Naive thymus-derived CD4-positive, alpha-beta T cell (primary cell): Measurements from ENCODE around the gene PRMT9. TPM values are rescaled to one million over a fixed set of nuclear protein-coding genes. Genes with fewer than 3 reads are reported as not detected.

Source experiments
- ATAC-seq: fragments of 150-1000 bp; cut with Tn5 transposase; 2 replicates; pipeline ENCODE4 v1.10.0; 2021; ENCODE audit warnings: mild to moderate bottlenecking, moderate library complexity
- CTCF ChIA-PET: fragments of 350-600 bp; sonication (Branson Sonifier 250); formaldehyde crosslinking; loops from one replicate; lab custom pipeline; 2021; ENCODE audit warnings: antibody characterized with exemption; lab: Charles Lee
- POLR2A ChIA-PET: fragments of 350-600 bp; sonication (Branson Sonifier 250); formaldehyde crosslinking; loops from one replicate; lab custom pipeline; 2021; ENCODE audit warnings: antibody characterized with exemption, inconsistent platforms; lab: Charles Lee
- DNase-seq, 9 donors: peaks; one replicate each; pipeline versions ENCODE4 v3.0.0 to v3.0.0-alpha.2; 2020 to 2022; ENCODE audit warnings: mixed read lengths in 1 of 9
- H3K27ac ChIP-seq: one replicate; pipeline ENCODE4 v1.7.0; 2013; ENCODE audit warnings: mild to moderate bottlenecking, low read depth, low read length, moderate library complexity
- H3K27me3 ChIP-seq, 2 donors: one replicate each; pipeline ENCODE4 v1.7.0; 2013; ENCODE audit warnings: low read length in 2 of 2, mild to moderate bottlenecking in 2 of 2, moderate library complexity in 2 of 2; ENCODE audit not compliant: control insufficient read depth in 2 of 2, insufficient read depth in 2 of 2
- H3K36me3 ChIP-seq, 3 experiments: 1 replicate in 2 of 3; 2 replicates in 1 of 3; pipeline ENCODE4 v1.7.0; 2013; ENCODE audit warnings: low read length in 3 of 3, mild to moderate bottlenecking in 3 of 3, moderate library complexity in 1 of 3; ENCODE audit not compliant: insufficient read depth in 3 of 3, control insufficient read depth in 2 of 3
- H3K4me1 ChIP-seq, 2 donors: one replicate each; pipeline ENCODE4 v1.7.0; 2013; ENCODE audit warnings: low read length in 2 of 2, mild to moderate bottlenecking in 2 of 2, moderate library complexity in 1 of 2; ENCODE audit not compliant: control insufficient read depth in 2 of 2, insufficient read depth in 2 of 2
- H3K4me3 ChIP-seq: 2 replicates; pipeline ENCODE4 v1.7.0; 2013; ENCODE audit warnings: mild to moderate bottlenecking, low read length
- H3K9me3 ChIP-seq, 3 experiments: 1 replicate in 2 of 3; 2 replicates in 1 of 3; pipeline ENCODE4 v1.7.0; 2013; ENCODE audit warnings: low read length in 3 of 3; ENCODE audit not compliant: control insufficient read depth in 2 of 3
- H3K27ac Mint-ChIP-seq, 9 donors: one replicate each; pipeline ENCODE4 v1.8.0; 2020 to 2022; ENCODE audit warnings: mixed read lengths in 9 of 9, mild to moderate bottlenecking in 8 of 9, moderate library complexity in 5 of 9, inconsistent platforms in 2 of 9
- H3K27me3 Mint-ChIP-seq, 5 donors: one replicate each; pipeline ENCODE4 v1.8.0; 2021 to 2022; ENCODE audit warnings: mixed read lengths in 5 of 5, mild to moderate bottlenecking in 1 of 5
- H3K36me3 Mint-ChIP-seq, 5 donors: one replicate each; pipeline ENCODE4 v1.8.0; 2020 to 2022; ENCODE audit warnings: mixed read lengths in 5 of 5, mild to moderate bottlenecking in 3 of 5, inconsistent platforms in 1 of 5
- H3K4me1 Mint-ChIP-seq, 7 donors: one replicate each; pipeline ENCODE4 v1.8.0; 2020 to 2022; ENCODE audit warnings: mixed read lengths in 7 of 7, mild to moderate bottlenecking in 3 of 7, inconsistent platforms in 1 of 7
- H3K4me3 Mint-ChIP-seq, 10 donors: one replicate each; pipeline ENCODE4 v1.8.0; 2020 to 2022; ENCODE audit warnings: mild to moderate bottlenecking in 10 of 10, mixed read lengths in 10 of 10, moderate library complexity in 6 of 10, inconsistent platforms in 2 of 10
- H3K9me3 Mint-ChIP-seq, 11 donors: one replicate each; pipeline ENCODE4 v1.8.0; 2020 to 2022; ENCODE audit warnings: mixed read lengths in 11 of 11, mild to moderate bottlenecking in 4 of 11, inconsistent platforms in 1 of 11, moderate library complexity in 1 of 11
- intact Hi-C, 2 donors: fragments of 100-400 bp; cut with micrococcal nuclease; formaldehyde crosslinking; loops; one replicate each; pipeline ENCODE4 v1.15.1; 2023
- polyA plus RNA-seq, 2 donors: library from polyadenylated mRNA; unstranded; fragments of 300-500 nt; fragmentation: Illumina TruSeq; gene quantifications; one replicate each; pipeline ENCODE4 v1.2.3, GENCODE V29; 2021
- total RNA-seq, 6 experiments: library from RNA in 5 of 6; stranded (reverse) in 5 of 6; gene quantifications; 1 replicate in 5 of 6; 2 replicates in 1 of 6; pipeline ENCODE4 v1.2.3 and lab custom pipeline; 2021 to 2026

The PRMT9 gene
- total and polyA plus RNA-seq, 7 experiments from 2014 or later = 4.7 to 15.9 (median 10.1) TPM

DNA sequence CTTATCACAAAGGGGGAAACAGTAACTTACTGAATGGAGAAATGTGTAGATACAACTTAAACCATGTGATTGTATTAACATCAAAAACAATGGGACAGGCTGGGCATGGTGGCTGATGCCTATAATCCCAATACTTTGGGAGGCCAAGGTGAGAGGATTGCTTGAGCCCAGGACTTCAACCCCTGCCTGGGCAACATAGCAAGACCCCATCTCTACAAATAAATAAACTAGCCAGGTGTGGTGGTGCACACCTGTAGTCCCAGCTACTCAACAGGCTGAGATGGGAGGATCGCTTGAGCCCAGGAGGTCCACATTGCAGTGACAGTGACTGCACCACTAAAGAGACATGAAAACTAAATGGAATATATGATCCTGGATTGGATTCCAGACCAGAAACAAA, 40.3 kb downstream of the PRMT9 start:
- ATAC-seq = no peak
- H3K36me3 Mint-ChIP-seq = peaks cover 18 to 64% (median 32%) of the 10 kb centered on the region in 5 donors
- no peak overlapping the region for H3K4me3 Mint-ChIP-seq
- H3K9me3 Mint-ChIP-seq = peaks cover 0 to 4% (median 0%) of the 10 kb centered on the region in 11 donors
- H3K27me3 Mint-ChIP-seq = no peaks in the 10 kb centered on the region
- H3K4me3 ChIP-seq = no peak overlapping the region
- no peaks in the 10 kb centered on the region for H3K9me3 ChIP-seq
- CTCF ChIA-PET = interaction anchor here (1.0 kb wide), 1 partner anchor 223 kb away, joined by 3 read pairs; no protein-coding TSS in a partner anchor
- POLR2A ChIA-PET = no interaction called here
- no peaks in the 10 kb centered on the region for H3K27me3 ChIP-seq
- H3K4me1 ChIP-seq = peaks cover 0 to 4% of the 10 kb centered on the region in 2 donors
- peaks cover 0 to 27% (median 0%) of the 10 kb centered on the region in 3 experiments for H3K36me3 ChIP-seq
- H3K27ac Mint-ChIP-seq = no peak overlapping the region
- intact Hi-C loops = no loop called here
- no peak for DNase-seq
- no peak overlapping the region for H3K27ac ChIP-seq
- H3K4me1 Mint-ChIP-seq = peaks cover 18 to 68% (median 59%) of the 10 kb centered on the region in 7 donors

DNA sequence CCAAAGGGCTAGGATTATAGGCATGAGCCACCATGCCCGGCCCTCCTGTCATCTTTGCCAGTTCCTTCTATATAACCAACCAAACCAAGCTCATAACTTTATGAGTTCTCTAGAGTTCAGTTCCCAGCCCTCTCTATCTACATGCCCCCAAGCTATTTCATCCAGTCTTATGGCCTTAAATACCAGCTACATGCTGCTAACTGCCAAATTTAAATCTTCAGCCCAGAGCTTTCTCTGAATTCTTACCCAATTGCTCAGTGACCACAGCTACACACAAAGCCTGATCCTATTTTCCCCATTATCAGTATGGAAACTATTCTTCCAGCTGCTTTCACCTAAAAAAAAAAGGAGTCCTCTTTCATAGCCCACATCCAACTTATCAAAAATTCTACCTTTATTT, 43.6 kb downstream of the PRMT9 start:
- Mint-ChIP-seq H3K4me1 (peaks cover 10 to 38% (median 32%) of the 10 kb centered on the region in 7 donors), H3K27ac (peak overlapping the region in 8 of 9 donors; percentile 10 to 93 (median 47)), H3K36me3 (peaks cover 25 to 72% (median 42%) of the 10 kb centered on the region in 5 donors), H3K27me3 (no peaks in the 10 kb centered on the region), H3K4me3 (no peak overlapping the region), H3K9me3 (peaks cover 0 to 10% (median 0%) of the 10 kb centered on the region in 11 donors)
- Histone ChIP-seq H3K4me1 (no peaks in the 10 kb centered on the region), H3K36me3 (peaks cover 5 to 42% (median 7%) of the 10 kb centered on the region in 3 experiments), H3K27me3 (no peaks in the 10 kb centered on the region), H3K4me3 (no peak overlapping the region), H3K27ac (no peak overlapping the region), H3K9me3 (no peaks in the 10 kb centered on the region)
- no peak for ATAC-seq
- ChIA-PET CTCF (interaction anchor here (0.6 to 1.2 kb wide), 2 partner anchors 9 to 23 kb away, joined by 3 to 5 read pairs; partner anchors contain the start of gene TMEM184C), POLR2A (no interaction called here)
- intact Hi-C loops = no loop called here
- DNase-seq = no peak

DNA sequence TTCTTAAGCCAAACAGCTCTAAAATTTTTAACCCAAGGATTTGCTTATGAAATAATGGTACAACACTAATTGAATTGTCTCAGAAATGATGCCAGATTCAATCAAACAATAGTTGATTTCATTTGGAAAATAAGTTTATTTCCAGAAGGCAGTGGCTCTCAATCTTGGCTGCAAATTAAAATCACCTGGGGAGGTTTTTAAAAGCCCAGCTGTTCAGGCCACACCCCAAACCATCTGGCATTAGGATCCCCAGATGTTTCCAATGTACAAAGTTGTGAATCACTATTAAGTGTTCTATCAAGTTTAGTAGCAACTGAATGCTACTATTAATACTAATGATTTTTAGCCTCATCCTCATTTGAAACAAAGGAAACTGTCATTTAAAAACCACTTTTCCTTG, 44.6 kb downstream of the PRMT9 start:
- peak overlapping the region; percentile 0 for H3K27ac ChIP-seq
- peaks cover 0 to 10% (median 0%) of the 10 kb centered on the region in 11 donors for H3K9me3 Mint-ChIP-seq
- DNase-seq = no peak
- peak overlapping the region in 4 of 10 donors; percentile 16 to 68 (median 39) for H3K4me3 Mint-ChIP-seq
- H3K4me3 ChIP-seq = no peak overlapping the region
- H3K27me3 Mint-ChIP-seq = no peaks in the 10 kb centered on the region
- H3K36me3 Mint-ChIP-seq = peaks cover 25 to 75% (median 48%) of the 10 kb centered on the region in 5 donors
- H3K27ac Mint-ChIP-seq = peak overlapping the region in 8 of 9 donors; percentile 10 to 87 (median 65)
- ChIA-PET CTCF (no interaction called here), POLR2A (no interaction called here)
- H3K4me1 ChIP-seq = no peaks in the 10 kb centered on the region
- no peaks in the 10 kb centered on the region for H3K27me3 ChIP-seq
- intact Hi-C loops = loop anchor here in 1 of 2 donors (5.0 kb wide), 1 partner anchor 43 kb away; the partner anchor contains the start of gene PRMT9
- peaks cover 5 to 51% (median 7%) of the 10 kb centered on the region in 3 experiments for H3K36me3 ChIP-seq
- peaks cover 10 to 31% (median 26%) of the 10 kb centered on the region in 7 donors for H3K4me1 Mint-ChIP-seq
- H3K9me3 ChIP-seq = no peaks in the 10 kb centered on the region
- no peak for ATAC-seq

DNA sequence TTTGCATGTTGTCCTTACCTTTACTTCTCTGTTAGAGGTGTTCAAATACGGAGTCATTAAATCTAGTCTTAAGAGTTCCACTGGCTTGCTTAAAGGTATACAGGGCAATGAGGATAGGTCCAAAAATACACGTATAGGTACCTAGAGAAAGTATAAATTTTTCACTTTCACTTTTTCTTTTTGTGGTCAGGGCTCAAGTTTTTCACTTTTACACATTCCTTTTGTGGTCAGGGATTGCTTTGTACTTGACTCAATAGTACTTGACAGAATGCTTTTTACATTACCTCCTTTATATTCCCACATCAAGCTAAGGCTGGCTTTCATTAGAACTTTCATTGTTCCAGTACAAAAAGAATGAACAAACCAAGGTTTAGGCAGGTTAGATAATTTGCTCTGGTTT, 45.0 kb downstream of the PRMT9 start:
- H3K4me3 Mint-ChIP-seq = peak overlapping the region in 5 of 10 donors; percentile 15 to 68 (median 34)
- ChIA-PET CTCF (no interaction called here), POLR2A (no interaction called here)
- peaks cover 5 to 55% (median 7%) of the 10 kb centered on the region in 3 experiments for H3K36me3 ChIP-seq
- peaks cover 10 to 30% (median 25%) of the 10 kb centered on the region in 7 donors for H3K4me1 Mint-ChIP-seq
- H3K9me3 Mint-ChIP-seq = peaks cover 0 to 10% (median 0%) of the 10 kb centered on the region in 11 donors
- H3K4me3 ChIP-seq = no peak overlapping the region
- intact Hi-C loops = loop anchor here (1.0 to 5.0 kb wide), 2 partner anchors 11 to 43 kb away; partner anchors contain the start of gene PRMT9 (in 1 of the 2)
- peaks cover 25 to 80% (median 52%) of the 10 kb centered on the region in 5 donors for H3K36me3 Mint-ChIP-seq
- ATAC-seq = no peak
- H3K27ac ChIP-seq = peak overlapping the region; percentile 0
- H3K27ac Mint-ChIP-seq = peak overlapping the region in 8 of 9 donors; percentile 10 to 87 (median 65)
- H3K4me1 ChIP-seq = no peaks in the 10 kb centered on the region
- no peaks in the 10 kb centered on the region for H3K27me3 ChIP-seq
- no peaks in the 10 kb centered on the region for H3K27me3 Mint-ChIP-seq
- no peak for DNase-seq
- no peaks in the 10 kb centered on the region for H3K9me3 ChIP-seq

DNA sequence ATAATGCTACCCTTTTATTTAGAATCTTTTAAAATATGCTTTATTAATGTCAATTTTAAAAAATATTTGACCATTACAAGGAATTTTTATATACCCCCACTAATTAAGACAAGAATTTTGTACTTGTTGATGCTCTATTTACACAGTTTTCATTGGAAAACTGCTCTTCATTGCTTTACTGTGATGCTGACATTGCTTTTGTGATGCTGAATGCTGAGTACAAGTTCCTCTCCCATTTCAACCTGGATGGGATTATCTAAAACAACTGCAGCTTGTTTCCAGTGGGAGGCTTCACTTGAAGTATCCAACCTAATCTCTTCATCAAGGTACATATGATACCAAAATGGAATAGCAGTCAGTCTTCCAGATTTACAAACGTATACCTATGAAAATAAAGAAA, 45.6 kb downstream of the PRMT9 start:
- peaks cover 25 to 82% (median 58%) of the 10 kb centered on the region in 5 donors for H3K36me3 Mint-ChIP-seq
- H3K27ac Mint-ChIP-seq = peak overlapping the region in 5 of 9 donors; percentile 10 to 87 (median 39)
- no peak overlapping the region for H3K4me3 ChIP-seq
- H3K9me3 Mint-ChIP-seq = peaks cover 0 to 10% (median 0%) of the 10 kb centered on the region in 11 donors
- H3K27ac ChIP-seq = no peak overlapping the region
- DNase-seq (no peak), ATAC-seq (no peak)
- H3K27me3 Mint-ChIP-seq = no peaks in the 10 kb centered on the region
- H3K4me3 Mint-ChIP-seq = no peak overlapping the region
- H3K9me3 ChIP-seq = no peaks in the 10 kb centered on the region
- H3K4me1 ChIP-seq = no peaks in the 10 kb centered on the region
- H3K36me3 ChIP-seq = peaks cover 5 to 60% (median 7%) of the 10 kb centered on the region in 3 experiments
- no peaks in the 10 kb centered on the region for H3K27me3 ChIP-seq
- POLR2A ChIA-PET = no interaction called here
- intact Hi-C loops = loop anchor here (1.0 to 5.0 kb wide), 2 partner anchors 10 to 44 kb away; partner anchors contain the start of gene PRMT9 (in 1 of the 2)
- CTCF ChIA-PET = no interaction called here
- H3K4me1 Mint-ChIP-seq = peaks cover 10 to 29% (median 25%) of the 10 kb centered on the region in 7 donors

DNA sequence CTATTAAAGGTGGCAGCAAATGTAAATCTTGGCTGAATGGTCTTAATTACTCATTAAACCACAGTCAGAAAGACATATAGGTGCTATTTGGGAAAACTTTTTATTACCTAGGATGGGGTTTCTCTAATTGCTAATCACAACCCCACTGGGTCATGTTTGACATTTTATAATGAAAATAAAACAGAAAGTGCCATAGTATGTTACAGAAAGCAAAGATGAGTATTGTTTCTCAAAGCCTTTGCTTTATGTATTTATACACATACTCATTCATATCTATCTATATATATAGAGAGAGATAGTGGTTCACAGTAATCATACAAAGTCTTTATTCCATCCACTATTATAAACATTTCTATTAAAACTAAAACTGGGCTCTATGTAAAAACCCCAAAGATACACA, 48.6 kb downstream of the PRMT9 start:
- Histone ChIP-seq H3K4me1 (no peaks in the 10 kb centered on the region), H3K36me3 (peaks cover 5 to 60% (median 7%) of the 10 kb centered on the region in 3 experiments), H3K4me3 (no peak overlapping the region), H3K9me3 (no peaks in the 10 kb centered on the region), H3K27ac (no peak overlapping the region), H3K27me3 (no peaks in the 10 kb centered on the region)
- H3K27me3 Mint-ChIP-seq = no peaks in the 10 kb centered on the region
- H3K9me3 Mint-ChIP-seq = peaks cover 0 to 10% (median 0%) of the 10 kb centered on the region in 11 donors
- ChIA-PET CTCF (no interaction called here), POLR2A (no interaction called here)
- DNase-seq (no peak), ATAC-seq (no peak)
- intact Hi-C loops = loop anchor here in 1 of 2 donors (5.0 kb wide), 1 partner anchor 47 kb away; the partner anchor contains the start of gene PRMT9
- H3K4me3 Mint-ChIP-seq = no peak overlapping the region
- H3K27ac Mint-ChIP-seq = no peak overlapping the region
- H3K4me1 Mint-ChIP-seq = peaks cover 10 to 18% (median 14%) of the 10 kb centered on the region in 7 donors
- peaks cover 18 to 72% (median 54%) of the 10 kb centered on the region in 5 donors for H3K36me3 Mint-ChIP-seq
